ENCODE data around the gene NPNT.

NPNT gene

GRCh38 chr4:105971036-105971435 lies 75.8 kb downstream of the NPNT start:
- DNase-seq = no peak

- no peak for DNase-seq
These were observed 77.8 kb downstream of the NPNT start for GRCh38 chr4:105972946-105973621.

DNA sequence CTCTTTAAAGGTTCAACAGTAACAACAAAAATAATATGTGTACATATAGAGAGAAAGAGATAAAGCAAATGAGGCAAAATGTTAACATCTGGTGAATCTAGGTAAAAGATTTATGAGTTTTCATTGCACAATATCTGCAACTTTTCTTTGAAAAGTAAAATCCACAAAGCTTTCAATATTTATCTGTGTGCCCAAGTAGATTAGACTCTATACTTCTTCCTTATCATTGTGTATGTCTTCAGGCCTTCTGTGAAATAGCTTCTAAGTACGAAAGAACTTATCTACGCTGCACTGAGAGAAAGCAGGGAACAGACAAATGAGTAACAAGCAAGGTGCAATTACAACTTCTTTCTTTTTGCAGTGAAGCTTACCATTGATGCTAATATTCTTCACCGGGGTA lies 81.6 kb downstream of the NPNT start:
- no peak for DNase-seq

- no peak for DNase-seq
These were observed 83.5 kb downstream of the NPNT start for GRCh38 chr4:105978684-105979296.

DNA sequence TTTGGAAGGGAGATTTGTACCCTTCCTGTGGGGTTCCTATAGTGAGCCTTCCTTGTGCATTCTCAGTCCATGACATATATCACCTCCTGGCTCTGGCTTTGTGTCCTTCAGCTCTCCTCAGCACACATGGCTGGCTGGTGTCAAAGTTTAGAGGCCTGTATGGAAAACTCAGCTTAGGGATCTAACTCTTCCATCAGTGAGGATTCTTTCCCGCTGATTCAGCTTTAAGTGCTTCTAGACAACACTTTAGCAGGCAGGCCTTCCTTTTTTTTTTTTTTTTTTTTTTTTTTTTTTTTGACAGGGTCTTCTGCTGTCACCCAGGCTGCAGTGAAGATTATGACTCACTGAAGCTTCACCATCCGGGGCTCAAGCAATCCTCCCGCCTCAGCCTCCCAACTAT lies 84.2 kb downstream of the NPNT start:
- DNase-seq = no peak

DNA sequence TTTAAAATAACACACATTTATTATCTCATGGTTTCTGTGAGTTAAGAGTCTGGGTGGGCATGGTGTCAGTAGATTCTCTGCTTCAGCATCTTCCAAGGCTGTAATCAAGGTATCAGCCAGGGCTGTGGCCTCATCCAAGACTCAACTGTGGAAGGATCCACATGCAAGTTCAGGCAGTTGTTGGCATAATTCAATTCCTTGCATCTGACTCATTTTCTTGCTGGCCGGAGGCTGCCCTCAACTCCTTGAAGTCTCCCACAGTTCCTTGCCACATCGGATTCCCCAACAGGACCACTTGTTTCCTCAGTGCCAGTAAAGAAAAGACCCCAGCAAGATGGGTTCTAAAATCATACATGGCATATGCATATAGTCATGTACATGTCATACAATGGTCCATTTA lies 93.4 kb downstream of the NPNT start:
- DNase-seq = no peak

- DNase-seq = no peak
These were observed 94.4 kb downstream of the NPNT start for GRCh38 chr4:105989485-105990242.

DNA sequence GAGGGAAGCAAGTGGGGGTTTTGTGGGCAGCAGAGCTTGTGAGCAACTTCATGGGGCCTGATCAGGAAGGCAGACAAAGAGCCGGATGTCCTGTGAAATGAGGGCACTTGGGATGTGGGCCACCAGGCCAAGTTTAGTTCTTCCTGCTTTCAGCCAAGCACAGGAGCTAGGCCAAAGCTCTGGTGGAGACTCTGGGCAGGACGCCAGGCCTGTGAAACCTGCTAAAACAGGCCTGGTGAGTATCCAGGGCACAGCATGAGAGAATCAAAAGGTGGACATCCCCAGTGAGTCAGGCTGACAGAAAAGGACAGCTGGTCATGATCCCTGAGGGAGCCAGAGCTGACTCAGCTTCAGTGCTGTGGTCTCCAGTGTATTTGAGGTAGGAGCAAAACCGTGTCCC lies 95.7 kb downstream of the NPNT start:
- no peak for DNase-seq

DNA sequence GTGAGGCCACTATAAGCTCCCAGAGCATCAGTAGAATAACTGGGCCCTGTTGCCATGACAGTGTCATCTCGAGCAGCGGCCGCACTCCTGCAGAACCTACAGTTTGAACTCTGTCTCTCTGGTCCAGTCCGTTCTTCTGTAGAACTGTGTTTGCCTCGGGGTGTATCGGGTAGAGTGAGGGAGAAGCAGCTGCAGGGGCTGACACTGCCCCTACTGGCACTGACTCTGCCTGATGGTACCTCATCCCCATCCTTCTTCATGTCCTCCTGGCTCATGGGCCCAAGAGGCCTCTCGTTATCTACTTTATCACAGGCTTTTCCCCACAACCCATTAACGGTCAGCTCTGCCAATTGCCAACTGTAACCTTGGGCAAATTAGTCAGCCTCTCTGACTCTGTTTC lies 96.5 kb downstream of the NPNT start:
- no peak for DNase-seq

- no peak for DNase-seq
These were observed 97.5 kb downstream of the NPNT start for GRCh38 chr4:105992641-105993305.

GRCh38 chr4:105994061-105994460 lies 98.8 kb downstream of the NPNT start:
- DNase-seq = no peak

- DNase-seq = no peak
These were observed 99.7 kb downstream of the NPNT start for GRCh38 chr4:105994841-105995501.

GRCh38 chr4:105996845-105997244 lies 101.6 kb downstream of the NPNT start:
- DNase-seq = no peak

DNA sequence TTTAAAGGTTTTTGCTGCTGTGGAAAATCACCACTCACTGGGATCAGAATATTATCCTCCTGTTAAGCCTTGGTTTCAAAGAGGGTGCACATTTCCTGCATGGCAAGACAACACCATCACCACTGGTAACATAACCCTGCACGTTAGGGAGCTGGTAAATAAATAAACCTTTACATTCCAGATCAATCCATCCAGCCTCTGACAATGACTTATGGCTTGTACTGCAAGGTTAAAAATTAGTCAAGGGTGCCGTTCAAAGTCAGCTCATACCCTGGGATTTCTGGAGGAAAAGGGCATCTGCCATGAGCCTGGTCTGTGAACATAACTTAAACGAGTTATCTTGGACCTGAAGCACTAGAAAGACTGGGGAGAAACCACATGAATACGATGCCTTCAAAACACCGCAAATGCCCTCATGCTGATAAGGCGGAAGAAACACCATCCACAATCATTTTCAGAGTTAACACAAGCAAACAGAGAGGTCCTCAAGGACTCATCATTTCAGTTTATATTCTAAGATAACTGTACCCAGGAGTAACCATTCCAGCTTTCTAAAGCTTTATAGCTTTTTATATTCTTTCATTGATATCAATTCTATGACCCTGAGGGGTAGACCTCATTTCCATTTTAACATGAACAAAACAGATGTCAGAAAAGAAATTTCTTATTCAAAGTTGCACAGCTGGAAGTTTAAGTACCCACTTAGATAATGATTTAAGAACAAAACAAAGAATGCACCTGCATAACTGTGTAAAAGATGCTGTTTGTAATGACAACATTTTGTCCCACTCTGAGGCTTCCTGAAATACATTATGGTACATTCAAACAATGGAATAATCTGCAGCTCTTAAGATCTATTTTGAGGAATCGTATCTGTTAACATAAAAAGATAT lies 103.1 kb downstream of the NPNT start:
- DNase-seq = no peak

- DNase-seq = no peak
These were observed 107.7 kb downstream of the NPNT start for GRCh38 chr4:106002994-106003393.

DNA sequence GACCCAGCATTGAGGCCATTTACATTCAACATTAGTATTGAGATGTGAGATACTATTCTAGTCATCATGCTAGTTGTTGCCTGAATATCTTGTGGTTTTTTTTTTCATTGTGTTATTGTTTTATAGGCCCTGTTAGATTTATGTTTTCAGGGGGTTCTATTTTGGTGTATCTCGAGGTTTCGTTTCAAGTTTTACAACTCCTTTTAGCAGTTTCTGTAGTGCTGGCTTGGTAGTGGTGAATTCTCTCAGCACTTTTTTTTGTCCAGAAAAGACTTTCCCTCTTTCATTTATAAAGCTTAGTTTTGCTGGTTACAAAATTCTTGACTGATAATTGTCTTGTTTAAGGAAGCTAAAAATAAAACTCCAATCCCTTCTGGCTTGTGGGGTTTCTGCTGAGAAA lies 115.5 kb downstream of the NPNT start:
- DNase-seq = no peak

DNA sequence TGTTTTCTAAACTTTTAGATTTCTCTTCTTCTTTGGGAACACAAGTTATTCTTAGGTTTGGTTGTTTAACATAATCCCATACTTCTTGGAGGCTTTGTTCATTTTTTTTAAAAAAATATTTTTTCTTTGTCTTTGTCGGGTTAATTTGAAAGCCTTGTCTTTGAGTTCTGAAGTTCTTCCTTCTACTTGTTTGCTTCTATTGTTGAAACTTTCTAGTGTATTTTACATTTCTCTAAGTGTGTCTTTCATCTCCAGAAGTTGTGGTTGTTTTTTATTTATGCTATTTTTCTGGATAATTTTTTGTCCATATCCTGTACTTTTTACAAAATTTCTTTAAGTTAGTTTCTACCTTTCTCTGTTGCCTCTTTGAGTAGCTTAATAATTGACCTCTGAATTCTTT lies 116.1 kb downstream of the NPNT start:
- DNase-seq = no peak

- DNase-seq = no peak
These were observed 122.7 kb downstream of the NPNT start for GRCh38 chr4:106017975-106018374.

DNA sequence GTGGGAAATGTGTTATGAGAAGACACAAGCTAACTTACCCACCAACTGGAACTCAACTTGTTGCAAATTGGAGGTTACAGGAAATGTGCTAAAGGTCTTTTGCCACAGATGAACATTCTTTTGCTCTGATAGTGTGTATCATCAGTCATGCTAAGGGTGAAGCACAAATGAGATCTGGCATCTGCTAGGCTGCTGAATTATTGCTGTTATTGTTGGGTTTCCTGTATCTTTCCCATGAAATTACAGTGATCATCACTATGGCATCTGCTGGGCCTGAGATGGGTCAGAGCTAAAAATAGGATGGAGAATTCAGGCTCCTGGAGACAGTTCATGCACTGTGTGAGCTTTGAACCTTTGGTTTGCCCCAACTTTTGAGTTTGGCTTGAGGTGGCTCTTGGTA lies 124.5 kb downstream of the NPNT start:
- no peak for DNase-seq

Data from SW 1271 (cell line).